GM10248 (cell line): Measurements from ENCODE around the gene TPCN1.

Experiments used
- CTCF ChIA-PET: fragments of 300-600 bp; sonication (Branson Sonifier 250); formaldehyde crosslinking; extraction: SDS; loops from one replicate; lab custom pipeline; 2021; ENCODE audit warnings: antibody characterized with exemption; lab: Yijun Ruan, JAX
- POLR2A ChIA-PET: fragments of 350-650 bp; sonication (Branson Sonifier 250); formaldehyde crosslinking; extraction: SDS; loops from one replicate; lab custom pipeline; 2020; ENCODE audit warnings: antibody characterized with exemption; lab: Yijun Ruan, JAX
- DNase-seq: peaks from one replicate; pipeline ENCODE4 v3.0.0; 2012; ENCODE audit errors: extremely low spot score
- CTCF ChIP-seq: IDR thresholded peaks from 2 replicates; pipeline ENCODE4 v1.5.1; 2012; ENCODE audit warnings: mild to moderate bottlenecking, low read depth; ENCODE audit errors: extremely low read depth, missing control alignments, control extremely low read depth

TPCN1 gene

GRCh38 chr12:113274848-113275247, 53.6 kb downstream of the TPCN1 start:
- ChIA-PET CTCF (interaction anchor here (1.4 kb wide), 1 partner anchor 9 kb away, joined by 4 read pairs; no protein-coding TSS in a partner anchor), POLR2A (no interaction called here)
- TF ChIP-seq CTCF, result no peak
- DNase-seq, result no peak

GRCh38 chr12:113276306-113276705, 55.0 kb downstream of the TPCN1 start:
- no peak for DNase-seq
- no peak for TF ChIP-seq CTCF
- ChIA-PET CTCF (interaction anchor here (1.4 kb wide), 1 partner anchor 11 kb away, joined by 4 read pairs; no protein-coding TSS in a partner anchor), POLR2A (no interaction called here)

GRCh38 chr12:113276946-113277500, 55.8 kb downstream of the TPCN1 start:
- ChIA-PET CTCF (no interaction called here), POLR2A (no interaction called here)
- no peak for DNase-seq
- no peak for TF ChIP-seq CTCF

GRCh38 chr12:113277511-113277910, 56.2 kb downstream of the TPCN1 start:
- POLR2A ChIA-PET, result no interaction called here
- DNase-seq, result no peak
- CTCF ChIA-PET, result no interaction called here
- TF ChIP-seq CTCF, result no peak

- TF ChIP-seq CTCF, result no peak
- ChIA-PET POLR2A (no interaction called here), CTCF (no interaction called here)
- no peak for DNase-seq
Measured at GRCh38 chr12:113278141-113278540, 56.9 kb downstream of the TPCN1 start.

- ChIA-PET POLR2A (no interaction called here), CTCF (no interaction called here)
- no peak for DNase-seq
- TF ChIP-seq CTCF, result no peak
Measured at GRCh38 chr12:113278633-113279032, 57.4 kb downstream of the TPCN1 start.
